HepG2 (cell line): ENCODE data around the gene MAP3K14. TPM values are rescaled to one million over a fixed set of nuclear protein-coding genes. Genes with fewer than 3 reads are reported as not detected.

Experiments
- ARNTL ChIP-seq: sonication (generic); formaldehyde crosslinking; IDR thresholded peaks from 2 replicates; pipeline ENCODE4 v1.4.0; 2020; ENCODE audit warnings: mild to moderate bottlenecking, missing genetic modification reagents
- EP300 ChIP-seq, 3 experiments: sonication (generic) in 1 of 3; formaldehyde crosslinking in 1 of 3; IDR thresholded peaks; 2 replicates each; pipeline versions ENCODE4 v1.5.1 to v1.6.1; 2011 to 2020; ENCODE audit warnings: low read depth in 2 of 3, low read length in 2 of 3, borderline replicate concordance in 1 of 3, improper control_type of control experiment in 1 of 3, mild to moderate bottlenecking in 1 of 3, missing genetic modification reagents in 1 of 3, moderate library complexity in 1 of 3
- KDM4B ChIP-seq: sonication (generic); formaldehyde crosslinking; IDR thresholded peaks from 2 replicates; pipeline ENCODE4 v1.4.0; 2020; ENCODE audit warnings: missing genetic modification reagents
- KLF16 ChIP-seq, 2 experiments: sonication (generic) in 1 of 2; formaldehyde crosslinking in 1 of 2; IDR thresholded peaks; 2 replicates each; pipeline versions ENCODE4 v1.6.1 to v1.8.0; 2016 to 2023; ENCODE audit warnings: missing genetic modification reagents in 2 of 2, missing compliant biosample characterization in 1 of 2
- PHF21A ChIP-seq: sonication (generic); formaldehyde crosslinking; IDR thresholded peaks from 2 replicates; pipeline ENCODE4 v1.5.0; 2020; ENCODE audit warnings: mild to moderate bottlenecking, missing genetic modification reagents
- SRY ChIP-seq: sonication (generic); formaldehyde crosslinking; IDR thresholded peaks from 2 replicates; pipeline ENCODE4 v1.8.0; 2022; ENCODE audit warnings: mild to moderate bottlenecking, missing genetic modification reagents
- TCF12 ChIP-seq, 2 experiments: fragments of 450-650 bp in 1 of 2; sonication (generic) in 1 of 2; formaldehyde crosslinking in 1 of 2; IDR thresholded peaks; 2 replicates each; pipeline versions ENCODE4 v1.6.1 to v1.8.0; 2017 to 2022; ENCODE audit warnings: antibody characterized with exemption in 1 of 2, mild to moderate bottlenecking in 1 of 2, missing genetic modification reagents in 1 of 2, moderate library complexity in 1 of 2
- ZFP1 ChIP-seq: IDR thresholded peaks from 2 replicates; pipeline ENCODE4 v1.6.1; 2016
- polyA plus RNA-seq, 8 experiments: library from polyadenylated mRNA; depleted of rRNA in 3 of 8; stranded (reverse) in 7 of 8; unstranded in 1 of 8; fragments of >200 nt; fragmentation: Illumina TruSeq in 4 of 8; extraction: Trizol in 4 of 8; gene quantifications; 2 replicates each; pipeline versions ENCODE4 v1.2.1 to v1.2.3, GENCODE V29; 2011 to 2016; ENCODE audit warnings: low read depth in 4 of 8, missing spikeins in 1 of 8, mixed read lengths in 1 of 8; ENCODE audit not compliant: insufficient read depth in 1 of 8
- total RNA-seq, 5 experiments: library from RNA; depleted of rRNA; stranded (reverse); fragments of >200 nt; fragmentation: Illumina TruSeq; extraction: Trizol; gene quantifications; 2 replicates each; pipeline ENCODE4 v1.2.3, GENCODE V29; 2016; ENCODE audit warnings: low read depth in 1 of 5
- TF ChIP-seq, protein P1 (sequence below): sonication (generic); formaldehyde crosslinking; conservative IDR thresholded peaks from 2 replicates; pipeline ENCODE4 v1.4.0; 2020; ENCODE audit warnings: mild to moderate bottlenecking, missing genetic modification reagents, moderate library complexity
- TF ChIP-seq, protein P2 (sequence below): IDR thresholded peaks from 2 replicates; pipeline ENCODE4 v1.6.1; 2016; ENCODE audit warnings: missing genetic modification reagents, missing compliant biosample characterization
- TF ChIP-seq, protein P3 (sequence below): sonication (generic); formaldehyde crosslinking; IDR thresholded peaks from 2 replicates; pipeline ENCODE4 v1.5.0; 2020; ENCODE audit warnings: missing genetic modification reagents
- TF ChIP-seq, protein P4 (sequence below): IDR thresholded peaks from 2 replicates; pipeline ENCODE4 v1.4.0; 2020; ENCODE audit warnings: mild to moderate bottlenecking, missing genetic modification reagents
- TF ChIP-seq, protein P5 (sequence below): fragments of 450-650 bp; IDR thresholded peaks from 2 replicates; pipeline ENCODE4 v1.6.1; 2016

MAP3K14 gene
- total and polyA plus RNA-seq, 2 of the 13 experiments (the other 11 are each of a cell fraction or from before 2014, with no cell fraction given): 2.6 TPM

DNA sequence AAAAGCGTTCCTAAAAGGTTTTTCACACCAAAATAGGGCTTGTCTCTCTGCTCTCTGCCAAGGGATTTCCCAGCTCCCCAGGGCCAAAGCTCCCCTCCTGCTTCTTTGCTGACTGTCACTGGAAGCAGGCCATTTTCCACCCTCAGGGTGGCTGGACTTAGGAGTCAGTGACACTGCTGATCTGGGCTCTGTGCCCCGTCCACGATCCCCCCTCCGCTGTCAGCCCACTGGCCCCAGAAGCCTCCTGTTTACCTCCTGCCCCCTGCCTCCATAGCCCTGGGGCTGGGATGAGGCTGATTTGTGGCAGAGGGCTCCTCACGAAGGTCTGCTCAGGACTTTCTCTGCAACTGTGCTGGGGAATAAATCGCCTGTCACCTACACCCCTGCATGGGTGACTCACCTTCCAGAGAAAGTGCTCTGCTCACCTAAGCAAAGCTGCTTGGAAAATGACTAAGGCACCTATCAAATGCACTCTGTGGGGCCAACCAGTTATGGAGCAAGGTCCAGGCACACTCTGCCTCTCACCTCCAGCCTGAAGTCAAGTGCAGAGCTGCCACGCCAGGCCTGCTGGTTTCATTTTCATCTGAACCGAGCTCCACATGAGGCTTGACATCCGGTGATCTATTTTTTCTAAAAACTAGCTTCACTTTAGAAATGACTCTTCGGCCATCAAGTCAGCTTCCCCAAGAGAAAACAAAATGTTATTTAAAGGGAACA, 4.9 kb downstream of the MAP3K14 start (continued):
- TF ChIP-seq ARNTL (CRISPR knock-in tag) (no peak), KDM4B (CRISPR knock-in tag) (no peak; the same call in 1 of the 2 replicates), ZFP1 (CRISPR knock-in tag) (peak; percentile 60; the same call in 1 of the 2 replicates), KLF16 (CRISPR knock-in tag; IDR thresholded peaks at IDR 0.05) (peak in 1 of 2 experiments; percentile 63; a peak in 2 of 4 replicates), TCF12 (IDR thresholded peaks at IDR 0.05) (no peak), TCF12 (CRISPR knock-in tag; IDR thresholded peaks at IDR 0.05) (0 out of 2 replicates have a peak, but pooled peaks have one; percentile 35), PHF21A (peak; percentile 94), EP300 (IDR thresholded peaks at IDR 0.05; ENCODE audit: low read depth in 2 of 2, low read length in 2 of 2) (peak in 1 of 2 experiments; percentile 63; a peak in 1 of 4 replicates), EP300 (CRISPR knock-in tag; IDR thresholded peaks at IDR 0.05; ENCODE audit: borderline replicate concordance) (peak; percentile 57; the same call in 1 of the 2 replicates), SRY (peak; percentile 62; the same call in 1 of the 2 replicates)
- TF ChIP-seq, protein P1, sequence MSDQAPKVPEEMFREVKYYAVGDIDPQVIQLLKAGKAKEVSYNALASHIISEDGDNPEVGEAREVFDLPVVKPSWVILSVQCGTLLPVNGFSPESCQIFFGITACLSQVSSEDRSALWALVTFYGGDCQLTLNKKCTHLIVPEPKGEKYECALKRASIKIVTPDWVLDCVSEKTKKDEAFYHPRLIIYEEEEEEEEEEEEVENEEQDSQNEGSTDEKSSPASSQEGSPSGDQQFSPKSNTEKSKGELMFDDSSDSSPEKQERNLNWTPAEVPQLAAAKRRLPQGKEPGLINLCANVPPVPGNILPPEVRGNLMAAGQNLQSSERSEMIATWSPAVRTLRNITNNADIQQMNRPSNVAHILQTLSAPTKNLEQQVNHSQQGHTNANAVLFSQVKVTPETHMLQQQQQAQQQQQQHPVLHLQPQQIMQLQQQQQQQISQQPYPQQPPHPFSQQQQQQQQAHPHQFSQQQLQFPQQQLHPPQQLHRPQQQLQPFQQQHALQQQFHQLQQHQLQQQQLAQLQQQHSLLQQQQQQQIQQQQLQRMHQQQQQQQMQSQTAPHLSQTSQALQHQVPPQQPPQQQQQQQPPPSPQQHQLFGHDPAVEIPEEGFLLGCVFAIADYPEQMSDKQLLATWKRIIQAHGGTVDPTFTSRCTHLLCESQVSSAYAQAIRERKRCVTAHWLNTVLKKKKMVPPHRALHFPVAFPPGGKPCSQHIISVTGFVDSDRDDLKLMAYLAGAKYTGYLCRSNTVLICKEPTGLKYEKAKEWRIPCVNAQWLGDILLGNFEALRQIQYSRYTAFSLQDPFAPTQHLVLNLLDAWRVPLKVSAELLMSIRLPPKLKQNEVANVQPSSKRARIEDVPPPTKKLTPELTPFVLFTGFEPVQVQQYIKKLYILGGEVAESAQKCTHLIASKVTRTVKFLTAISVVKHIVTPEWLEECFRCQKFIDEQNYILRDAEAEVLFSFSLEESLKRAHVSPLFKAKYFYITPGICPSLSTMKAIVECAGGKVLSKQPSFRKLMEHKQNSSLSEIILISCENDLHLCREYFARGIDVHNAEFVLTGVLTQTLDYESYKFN: peak; percentile 90
- TF ChIP-seq, protein P2, sequence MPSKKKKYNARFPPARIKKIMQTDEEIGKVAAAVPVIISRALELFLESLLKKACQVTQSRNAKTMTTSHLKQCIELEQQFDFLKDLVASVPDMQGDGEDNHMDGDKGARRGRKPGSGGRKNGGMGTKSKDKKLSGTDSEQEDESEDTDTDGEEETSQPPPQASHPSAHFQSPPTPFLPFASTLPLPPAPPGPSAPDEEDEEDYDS (CRISPR knock-in tag): peak; percentile 64
- TF ChIP-seq, protein P3, sequence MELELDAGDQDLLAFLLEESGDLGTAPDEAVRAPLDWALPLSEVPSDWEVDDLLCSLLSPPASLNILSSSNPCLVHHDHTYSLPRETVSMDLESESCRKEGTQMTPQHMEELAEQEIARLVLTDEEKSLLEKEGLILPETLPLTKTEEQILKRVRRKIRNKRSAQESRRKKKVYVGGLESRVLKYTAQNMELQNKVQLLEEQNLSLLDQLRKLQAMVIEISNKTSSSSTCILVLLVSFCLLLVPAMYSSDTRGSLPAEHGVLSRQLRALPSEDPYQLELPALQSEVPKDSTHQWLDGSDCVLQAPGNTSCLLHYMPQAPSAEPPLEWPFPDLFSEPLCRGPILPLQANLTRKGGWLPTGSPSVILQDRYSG (CRISPR knock-in tag): 0 out of 2 replicates have a peak, but pooled peaks have one; percentile 62
- TF ChIP-seq, protein P4, sequence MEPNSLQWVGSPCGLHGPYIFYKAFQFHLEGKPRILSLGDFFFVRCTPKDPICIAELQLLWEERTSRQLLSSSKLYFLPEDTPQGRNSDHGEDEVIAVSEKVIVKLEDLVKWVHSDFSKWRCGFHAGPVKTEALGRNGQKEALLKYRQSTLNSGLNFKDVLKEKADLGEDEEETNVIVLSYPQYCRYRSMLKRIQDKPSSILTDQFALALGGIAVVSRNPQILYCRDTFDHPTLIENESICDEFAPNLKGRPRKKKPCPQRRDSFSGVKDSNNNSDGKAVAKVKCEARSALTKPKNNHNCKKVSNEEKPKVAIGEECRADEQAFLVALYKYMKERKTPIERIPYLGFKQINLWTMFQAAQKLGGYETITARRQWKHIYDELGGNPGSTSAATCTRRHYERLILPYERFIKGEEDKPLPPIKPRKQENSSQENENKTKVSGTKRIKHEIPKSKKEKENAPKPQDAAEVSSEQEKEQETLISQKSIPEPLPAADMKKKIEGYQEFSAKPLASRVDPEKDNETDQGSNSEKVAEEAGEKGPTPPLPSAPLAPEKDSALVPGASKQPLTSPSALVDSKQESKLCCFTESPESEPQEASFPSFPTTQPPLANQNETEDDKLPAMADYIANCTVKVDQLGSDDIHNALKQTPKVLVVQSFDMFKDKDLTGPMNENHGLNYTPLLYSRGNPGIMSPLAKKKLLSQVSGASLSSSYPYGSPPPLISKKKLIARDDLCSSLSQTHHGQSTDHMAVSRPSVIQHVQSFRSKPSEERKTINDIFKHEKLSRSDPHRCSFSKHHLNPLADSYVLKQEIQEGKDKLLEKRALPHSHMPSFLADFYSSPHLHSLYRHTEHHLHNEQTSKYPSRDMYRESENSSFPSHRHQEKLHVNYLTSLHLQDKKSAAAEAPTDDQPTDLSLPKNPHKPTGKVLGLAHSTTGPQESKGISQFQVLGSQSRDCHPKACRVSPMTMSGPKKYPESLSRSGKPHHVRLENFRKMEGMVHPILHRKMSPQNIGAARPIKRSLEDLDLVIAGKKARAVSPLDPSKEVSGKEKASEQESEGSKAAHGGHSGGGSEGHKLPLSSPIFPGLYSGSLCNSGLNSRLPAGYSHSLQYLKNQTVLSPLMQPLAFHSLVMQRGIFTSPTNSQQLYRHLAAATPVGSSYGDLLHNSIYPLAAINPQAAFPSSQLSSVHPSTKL (CRISPR knock-in tag): peak; percentile 89
- TF ChIP-seq, protein P5, sequence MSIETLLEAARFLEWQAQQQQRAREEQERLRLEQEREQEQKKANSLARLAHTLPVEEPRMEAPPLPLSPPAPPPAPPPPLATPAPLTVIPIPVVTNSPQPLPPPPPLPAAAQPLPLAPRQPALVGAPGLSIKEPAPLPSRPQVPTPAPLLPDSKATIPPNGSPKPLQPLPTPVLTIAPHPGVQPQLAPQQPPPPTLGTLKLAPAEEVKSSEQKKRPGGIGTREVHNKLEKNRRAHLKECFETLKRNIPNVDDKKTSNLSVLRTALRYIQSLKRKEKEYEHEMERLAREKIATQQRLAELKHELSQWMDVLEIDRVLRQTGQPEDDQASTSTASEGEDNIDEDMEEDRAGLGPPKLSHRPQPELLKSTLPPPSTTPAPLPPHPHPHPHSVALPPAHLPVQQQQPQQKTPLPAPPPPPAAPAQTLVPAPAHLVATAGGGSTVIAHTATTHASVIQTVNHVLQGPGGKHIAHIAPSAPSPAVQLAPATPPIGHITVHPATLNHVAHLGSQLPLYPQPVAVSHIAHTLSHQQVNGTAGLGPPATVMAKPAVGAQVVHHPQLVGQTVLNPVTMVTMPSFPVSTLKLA: no peak
